Body of pancreas (tissue), 4 donors: ENCODE results near the gene WWC2. TPM values are rescaled to one million over a fixed set of nuclear protein-coding genes. Genes with fewer than 3 reads are reported as not detected.

Experiments
- ATAC-seq: fragments of 150-250 bp; one replicate; pipeline ENCODE4 v1.9.1; 2016
- DNase-seq, 4 donors: peaks; one replicate each; pipeline ENCODE4 v3.0.0-alpha.2; 2019
- H3K27ac ChIP-seq, 4 donors: fragments of 200-600 bp; sonication (generic); 1 replicate in 3 of 4; 2 replicates in 1 of 4; pipeline versions ENCODE4 v1.5.1 to v1.6.1; 2016 to 2019; ENCODE audit warnings: mild to moderate bottlenecking in 1 of 4, mixed read lengths in 1 of 4, moderate library complexity in 1 of 4
- H3K27me3 ChIP-seq, 2 donors: fragments of 200-600 bp; sonication (generic); one replicate each; pipeline ENCODE4 v1.6.0; 2016; ENCODE audit warnings: mild to moderate bottlenecking in 1 of 2
- H3K36me3 ChIP-seq, 2 donors: fragments of 200-600 bp; sonication (generic); replicated peaks in 1 of 2; 2 replicates each; pipeline ENCODE4 v1.5.1; 2016; ENCODE audit warnings: low read depth in 2 of 2; ENCODE audit not compliant: insufficient read depth in 1 of 2
- H3K4me1 ChIP-seq: fragments of 200-600 bp; sonication (generic); one replicate; pipeline ENCODE4 v1.6.0; 2016
- H3K4me3 ChIP-seq, 2 donors: fragments of 200-600 bp; sonication (generic); 1 replicate in 1 of 2; 2 replicates in 1 of 2; pipeline ENCODE4 v1.5.1; 2016 to 2019
- H3K9me3 ChIP-seq, 3 donors: fragments of 200-600 bp; sonication (generic); 1 replicate in 2 of 3; 2 replicates in 1 of 3; pipeline ENCODE4 v1.5.1; 2016
- POLR2A ChIP-seq, 3 donors: fragments of 450-650 bp; IDR thresholded peaks; one replicate each; pipeline ENCODE4 v1.6.1; 2016; ENCODE audit warnings: antibody characterized with exemption in 3 of 3, mild to moderate bottlenecking in 2 of 3
- WGBS, 2 donors: methylation state at CpG; one replicate each; pipeline ENCODE4 v1.1.5; 2017; 5-methylcytosine and 5-hydroxymethylcytosine counted together
- intact Hi-C: fragments of 100-400 bp; cut with DNase I; formaldehyde crosslinking; loops from one replicate; pipeline ENCODE4 v1.15.1; 2023
- total RNA-seq, 2 donors: library from RNA; depleted of rRNA; stranded (reverse); fragments of >200 nt; gene quantifications; one replicate each; pipeline ENCODE4 v1.1.0, GENCODE V29; 2016
- TF ChIP-seq, protein P1 (sequence below), 7 experiments: fragments of 450-650 bp in 4 of 7; fragments of 200-600 bp in 3 of 7; sonication (generic) in 3 of 7; IDR thresholded peaks; one replicate each; pipeline ENCODE4 v1.5.1; 2016 to 2019; ENCODE audit warnings: antibody characterized with exemption in 7 of 7

WWC2 gene
- total RNA-seq, 2 donors from 2014 or later, result 24.4 to 30.3 TPM

GRCh38 chr4:183255487-183255886, 156.4 kb downstream of the WWC2 start:
- intact Hi-C loops, result no loop called here
- no peak for ATAC-seq
- no peak for DNase-seq
- Histone ChIP-seq H3K36me3 (peaks cover 0 to 1% of the 10 kb centered on the region in 2 donors), H3K27ac (no peak overlapping the region), H3K9me3 (no peaks in the 10 kb centered on the region), H3K4me1 (peaks cover 22% of the 10 kb centered on the region), H3K27me3 (no peaks in the 10 kb centered on the region), H3K4me3 (no peak overlapping the region)
- 69 to 83% methylated on average over 3 of the region's 3 CpGs for WGBS, 2 donors
- no peak for TF ChIP-seq POLR2A (IDR thresholded peaks at IDR 0.05)
- TF ChIP-seq, protein P1, sequence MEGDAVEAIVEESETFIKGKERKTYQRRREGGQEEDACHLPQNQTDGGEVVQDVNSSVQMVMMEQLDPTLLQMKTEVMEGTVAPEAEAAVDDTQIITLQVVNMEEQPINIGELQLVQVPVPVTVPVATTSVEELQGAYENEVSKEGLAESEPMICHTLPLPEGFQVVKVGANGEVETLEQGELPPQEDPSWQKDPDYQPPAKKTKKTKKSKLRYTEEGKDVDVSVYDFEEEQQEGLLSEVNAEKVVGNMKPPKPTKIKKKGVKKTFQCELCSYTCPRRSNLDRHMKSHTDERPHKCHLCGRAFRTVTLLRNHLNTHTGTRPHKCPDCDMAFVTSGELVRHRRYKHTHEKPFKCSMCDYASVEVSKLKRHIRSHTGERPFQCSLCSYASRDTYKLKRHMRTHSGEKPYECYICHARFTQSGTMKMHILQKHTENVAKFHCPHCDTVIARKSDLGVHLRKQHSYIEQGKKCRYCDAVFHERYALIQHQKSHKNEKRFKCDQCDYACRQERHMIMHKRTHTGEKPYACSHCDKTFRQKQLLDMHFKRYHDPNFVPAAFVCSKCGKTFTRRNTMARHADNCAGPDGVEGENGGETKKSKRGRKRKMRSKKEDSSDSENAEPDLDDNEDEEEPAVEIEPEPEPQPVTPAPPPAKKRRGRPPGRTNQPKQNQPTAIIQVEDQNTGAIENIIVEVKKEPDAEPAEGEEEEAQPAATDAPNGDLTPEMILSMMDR (IDR thresholded peaks at IDR 0.05), result no peak

GRCh38 chr4:183256343-183256742, 157.3 kb downstream of the WWC2 start:
- H3K27me3 ChIP-seq, result no peaks in the 10 kb centered on the region
- no peak overlapping the region for H3K27ac ChIP-seq
- no peak overlapping the region for H3K4me3 ChIP-seq
- H3K4me1 ChIP-seq, result peaks cover 24% of the 10 kb centered on the region
- DNase-seq (no peak), ATAC-seq (no peak)
- WGBS, 2 donors, result 75 to 81% methylated on average over 6 of the region's 6 CpGs
- intact Hi-C loops, result no loop called here
- no peaks in the 10 kb centered on the region for H3K9me3 ChIP-seq
- no peak for TF ChIP-seq POLR2A (IDR thresholded peaks at IDR 0.05)
- TF ChIP-seq, protein P1 (IDR thresholded peaks at IDR 0.05), result no peak
- H3K36me3 ChIP-seq, result peaks cover 0 to 5% of the 10 kb centered on the region in 2 donors

DNA sequence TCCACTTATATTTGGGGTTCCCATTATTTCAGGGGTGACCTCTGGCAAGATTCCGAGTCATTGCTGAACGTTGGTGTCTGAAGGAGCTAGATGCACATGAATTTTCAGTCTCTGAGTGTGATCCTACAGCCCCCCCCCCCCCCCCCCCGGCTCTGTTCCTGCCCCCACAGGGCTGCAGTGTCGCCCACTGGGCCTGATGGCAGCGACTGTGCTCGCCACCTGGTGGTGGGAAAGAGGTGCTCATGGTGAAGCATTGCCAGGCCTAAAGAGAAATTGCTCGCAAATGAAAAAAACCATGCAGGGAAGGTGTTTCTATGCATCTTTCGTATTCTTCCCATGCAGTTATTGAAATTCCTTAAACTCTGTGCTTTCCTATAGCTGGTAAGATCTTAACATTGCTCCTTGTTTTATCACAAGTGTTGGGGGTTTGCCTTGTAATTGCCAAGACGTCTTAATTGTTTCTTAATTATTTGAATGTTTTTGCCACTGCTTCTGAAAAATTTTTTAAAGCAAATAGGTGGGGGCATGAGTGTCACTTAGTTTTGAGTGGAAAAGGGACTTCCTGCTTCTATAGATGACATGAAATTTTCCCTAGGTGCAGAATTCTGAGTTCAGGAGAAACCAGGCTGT, 157.8 kb downstream of the WWC2 start:
- ATAC-seq (peak; percentile 55), DNase-seq (peak; percentile 54 to 62 (median 56))
- peaks cover 0 to 5% of the 10 kb centered on the region in 2 donors for H3K36me3 ChIP-seq
- no peak overlapping the region for H3K4me3 ChIP-seq
- no peak for TF ChIP-seq POLR2A (IDR thresholded peaks at IDR 0.05)
- TF ChIP-seq, protein P1 (IDR thresholded peaks at IDR 0.05), result peak; percentile 23 to 68 (median 62)
- H3K9me3 ChIP-seq, result no peaks in the 10 kb centered on the region
- no peaks in the 10 kb centered on the region for H3K27me3 ChIP-seq
- WGBS, 2 donors, result 38 to 41% methylated on average over 9 of the region's 9 CpGs
- H3K4me1 ChIP-seq, result peaks cover 29% of the 10 kb centered on the region
- H3K27ac ChIP-seq, result no peak overlapping the region
- intact Hi-C loops, result no loop called here

- intact Hi-C loops, result no loop called here
- Histone ChIP-seq H3K9me3 (no peaks in the 10 kb centered on the region), H3K27me3 (no peaks in the 10 kb centered on the region), H3K36me3 (peaks cover 0 to 5% of the 10 kb centered on the region in 2 donors), H3K27ac (no peak overlapping the region), H3K4me1 (peaks cover 35% of the 10 kb centered on the region), H3K4me3 (no peak overlapping the region)
- TF ChIP-seq, protein P1 (IDR thresholded peaks at IDR 0.05), result no peak
- TF ChIP-seq POLR2A (IDR thresholded peaks at IDR 0.05), result no peak
- 83 to 85% methylated on average over 6 of the region's 6 CpGs for WGBS, 2 donors
- no peak for DNase-seq
- no peak for ATAC-seq
These were observed 158.8 kb downstream of the WWC2 start for GRCh38 chr4:183257808-183258207.
